Measurements from ENCODE around the gene UNC13A. TPM values are rescaled to one million over a fixed set of nuclear protein-coding genes. Genes with fewer than 3 reads are reported as not detected.

UNC13A gene
- total RNA-seq, 1 donor from 2014 or later, result 3.9 TPM

- Mint-ChIP-seq H3K27ac (no peak overlapping the region), H3K27me3 (no peaks in the 10 kb centered on the region), H3K4me3 (ENCODE audit: low read depth) (no peak overlapping the region), H3K36me3 (ENCODE audit: insufficient read depth) (peaks cover 29% of the 10 kb centered on the region), H3K9me3 (ENCODE audit: low read depth) (peaks cover 5% of the 10 kb centered on the region), H3K4me1 (ENCODE audit: low read depth) (no peaks in the 10 kb centered on the region)
- TF ChIP-seq CTCF (IDR thresholded peaks at IDR 0.05; ENCODE audit: unreplicated experiment), result no peak
- no peak for DNase-seq (ENCODE audit: low spot score, unreplicated experiment)
Measured at GRCh38 chr19:17727843-17728242, 39.7 kb upstream of the UNC13A start.

GRCh38 chr19:17726964-17727773 is 39.0 kb upstream of the UNC13A start:
- no peaks in the 10 kb centered on the region for H3K27me3 Mint-ChIP-seq
- DNase-seq (ENCODE audit: low spot score, unreplicated experiment), result no peak
- H3K9me3 Mint-ChIP-seq (ENCODE audit: low read depth), result peaks cover 5% of the 10 kb centered on the region
- H3K4me3 Mint-ChIP-seq (ENCODE audit: low read depth), result no peak overlapping the region
- H3K4me1 Mint-ChIP-seq (ENCODE audit: low read depth), result no peaks in the 10 kb centered on the region
- peaks cover 29% of the 10 kb centered on the region for H3K36me3 Mint-ChIP-seq (ENCODE audit: insufficient read depth)
- no peak for TF ChIP-seq CTCF (IDR thresholded peaks at IDR 0.05; ENCODE audit: unreplicated experiment)
- no peak overlapping the region for H3K27ac Mint-ChIP-seq

- peaks cover 2% of the 10 kb centered on the region for H3K9me3 Mint-ChIP-seq (ENCODE audit: low read depth)
- H3K4me1 Mint-ChIP-seq (ENCODE audit: low read depth), result peaks cover 1% of the 10 kb centered on the region
- H3K4me3 Mint-ChIP-seq (ENCODE audit: low read depth), result no peak overlapping the region
- no peaks in the 10 kb centered on the region for H3K27me3 Mint-ChIP-seq
- TF ChIP-seq CTCF (IDR thresholded peaks at IDR 0.05; ENCODE audit: unreplicated experiment), result no peak
- DNase-seq (ENCODE audit: low spot score, unreplicated experiment), result no peak
- peaks cover 23% of the 10 kb centered on the region for H3K36me3 Mint-ChIP-seq (ENCODE audit: insufficient read depth)
- H3K27ac Mint-ChIP-seq, result no peak overlapping the region
Measured at GRCh38 chr19:17726136-17726741, 38.1 kb upstream of the UNC13A start.

GRCh38 chr19:17725422-17726078 is 37.4 kb upstream of the UNC13A start:
- Mint-ChIP-seq H3K4me3 (ENCODE audit: low read depth) (no peak overlapping the region), H3K27ac (no peak overlapping the region), H3K4me1 (ENCODE audit: low read depth) (peaks cover 5% of the 10 kb centered on the region), H3K9me3 (ENCODE audit: low read depth) (no peaks in the 10 kb centered on the region), H3K27me3 (no peaks in the 10 kb centered on the region), H3K36me3 (ENCODE audit: insufficient read depth) (peaks cover 16% of the 10 kb centered on the region)
- TF ChIP-seq CTCF (IDR thresholded peaks at IDR 0.05; ENCODE audit: unreplicated experiment), result peak; percentile 37
- no peak for DNase-seq (ENCODE audit: low spot score, unreplicated experiment)

GRCh38 chr19:17724655-17725054 is 36.5 kb upstream of the UNC13A start:
- Mint-ChIP-seq H3K27ac (no peak overlapping the region), H3K36me3 (ENCODE audit: insufficient read depth) (peaks cover 9% of the 10 kb centered on the region)

More at GRCh38 chr19:17724655-17725054, 36.5 kb upstream of the UNC13A start:
- no peak for DNase-seq (ENCODE audit: low spot score, unreplicated experiment)
- TF ChIP-seq CTCF (IDR thresholded peaks at IDR 0.05; ENCODE audit: unreplicated experiment), result no peak
- Mint-ChIP-seq H3K4me1 (ENCODE audit: low read depth) (peaks cover 13% of the 10 kb centered on the region), H3K27me3 (no peaks in the 10 kb centered on the region), H3K9me3 (ENCODE audit: low read depth) (no peaks in the 10 kb centered on the region), H3K4me3 (ENCODE audit: low read depth) (no peak overlapping the region)
